Central memory CD4-positive, alpha-beta T cell (primary cell): ENCODE results near the gene CKAP2L.
"Not testable (repeated sequence)": the region's sequence is repeated elsewhere in the genome, so short reads cannot be mapped to it uniquely, and the experiment has no call there.

Experiments used
- DNase-seq: peaks from one replicate; pipeline ENCODE4 v3.0.0; 2022

CKAP2L gene

DNA sequence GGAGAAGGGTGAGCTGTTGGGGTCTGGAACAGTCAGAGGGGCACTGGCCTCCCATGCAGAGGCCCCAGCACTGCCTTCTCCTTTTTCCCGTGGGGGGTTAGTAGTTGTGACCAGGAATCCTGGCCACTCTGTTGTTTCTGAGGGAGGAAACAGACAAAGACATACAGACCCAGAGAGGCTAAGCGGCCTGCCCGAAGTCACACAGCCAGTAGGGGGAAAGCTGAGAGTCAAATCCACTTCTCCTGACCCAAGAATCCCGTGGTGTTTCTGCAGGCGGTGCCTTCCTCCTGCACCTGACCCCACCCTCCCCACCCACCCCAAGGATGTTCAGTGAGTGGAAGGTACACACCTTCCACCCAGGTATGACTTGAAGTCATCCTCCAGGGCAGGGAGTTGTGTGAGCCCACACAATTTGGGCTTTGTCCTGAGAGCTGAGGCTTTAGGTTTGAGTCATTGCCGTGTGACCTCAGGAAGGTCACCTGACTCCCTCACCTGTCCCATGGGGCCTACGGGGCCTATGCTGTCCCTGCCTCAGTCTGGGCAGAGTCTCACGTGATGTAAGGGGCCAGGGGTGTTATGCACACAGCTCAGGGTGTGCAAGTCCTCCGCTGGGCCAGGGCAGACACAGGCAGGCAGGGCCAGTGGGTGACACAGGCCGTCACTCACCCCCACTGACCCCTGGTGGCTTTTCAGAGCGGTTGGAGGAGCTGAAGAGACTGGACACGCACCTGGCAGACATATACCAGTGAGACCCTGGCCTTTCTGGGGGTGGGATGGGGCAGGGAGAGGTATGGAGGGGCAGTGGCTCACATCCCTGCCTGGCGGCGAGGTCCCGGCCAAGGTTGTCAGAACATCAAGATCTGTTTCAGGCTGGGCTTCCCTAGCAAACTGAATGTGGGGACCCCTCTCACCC, 38.6 kb downstream of the CKAP2L start:
- DNase-seq = no peak

- DNase-seq = no peak
Measured at GRCh38 chr2:112724591-112725525, 39.6 kb downstream of the CKAP2L start.

- no peak for DNase-seq
Measured at GRCh38 chr2:112723995-112724394, 40.4 kb downstream of the CKAP2L start.

DNA sequence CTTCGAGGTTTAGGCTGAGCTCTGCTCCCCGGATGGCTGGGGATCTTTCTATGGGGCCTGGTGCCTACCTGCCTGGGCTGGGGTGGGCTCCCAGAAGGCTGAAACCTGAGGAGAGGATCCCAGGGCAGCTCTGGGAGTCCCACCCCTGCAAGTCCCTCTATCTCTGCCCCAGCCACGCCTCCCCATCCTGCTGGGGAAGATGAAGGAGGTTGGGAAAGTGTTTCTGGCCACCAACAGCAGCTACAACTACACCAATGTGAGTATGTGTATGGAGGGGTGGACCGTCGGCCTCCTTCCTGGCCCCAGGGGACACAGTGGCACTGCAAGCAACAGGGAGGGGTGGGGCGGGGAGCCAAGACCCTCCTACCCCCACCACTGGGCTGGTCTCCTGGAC, 40.9 kb downstream of the CKAP2L start:
- DNase-seq = no peak

DNA sequence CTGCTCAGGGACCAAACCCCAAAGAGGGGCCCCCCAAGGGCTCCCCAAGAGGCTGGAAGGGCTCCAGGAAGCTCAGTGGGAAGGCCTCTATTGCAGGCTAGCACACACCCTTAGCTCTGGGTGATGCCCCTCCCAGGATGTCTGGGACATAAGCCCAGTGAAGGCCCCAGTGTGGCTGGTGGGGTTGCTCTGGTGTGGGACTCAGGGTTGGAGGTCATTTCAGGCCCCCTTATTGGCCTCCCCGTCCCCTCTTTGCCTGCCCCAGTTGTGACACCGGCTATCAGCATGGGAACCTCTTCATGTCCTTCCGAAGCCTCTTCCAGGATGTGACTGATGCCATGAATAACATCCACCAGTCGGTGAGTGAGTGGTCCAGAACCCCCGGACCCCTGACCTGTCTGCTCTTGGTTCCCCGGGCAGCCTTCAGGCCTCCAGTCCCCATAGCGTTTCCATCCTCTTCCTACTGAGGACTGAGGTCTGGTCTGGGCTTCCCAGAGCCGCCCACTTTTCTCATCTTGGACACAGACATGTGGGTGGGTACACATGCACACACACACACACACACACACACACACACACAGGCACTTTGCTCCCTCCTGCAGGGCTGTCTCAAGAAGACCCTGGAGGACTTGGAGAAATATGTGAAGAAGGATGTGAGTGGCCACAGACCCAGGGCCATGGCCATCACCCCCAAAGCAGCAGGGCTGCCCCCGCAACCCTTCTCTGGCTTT, 41.4 kb downstream of the CKAP2L start:
- no peak for DNase-seq

DNA sequence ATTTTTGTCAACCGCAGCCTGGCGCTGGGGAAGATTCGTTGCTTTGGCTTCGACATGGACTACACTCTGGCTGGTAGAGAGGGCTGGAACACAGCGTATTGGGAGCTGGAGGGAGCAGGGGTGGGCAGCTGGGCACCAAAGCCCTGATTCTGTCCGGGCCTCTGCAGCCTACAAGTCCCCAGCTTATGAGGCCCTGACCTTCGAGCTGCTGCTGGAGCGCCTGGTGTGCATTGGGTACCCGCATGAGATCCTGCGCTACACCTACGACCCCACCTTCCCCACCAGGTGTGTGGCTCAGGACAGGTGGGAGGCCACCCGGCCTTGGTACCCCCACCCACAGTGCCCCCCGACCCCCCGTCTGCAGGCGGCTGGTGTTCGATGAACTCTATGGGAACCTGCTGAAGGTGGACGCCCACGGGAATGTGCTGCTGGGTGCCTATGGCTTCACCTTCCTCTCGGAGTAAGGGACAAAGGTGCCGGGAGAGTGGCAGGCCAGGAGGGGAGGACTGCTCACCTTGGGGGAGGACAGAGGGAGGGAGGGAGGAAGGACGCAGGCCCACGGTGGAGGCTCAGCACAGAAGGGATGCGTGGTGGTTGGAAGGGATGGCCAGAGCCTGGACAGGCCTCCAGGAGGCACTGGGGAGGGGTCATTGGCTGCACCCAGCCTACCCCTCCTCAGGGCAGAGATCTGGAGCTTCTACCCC, 42.4 kb downstream of the CKAP2L start:
- DNase-seq = no peak

DNA sequence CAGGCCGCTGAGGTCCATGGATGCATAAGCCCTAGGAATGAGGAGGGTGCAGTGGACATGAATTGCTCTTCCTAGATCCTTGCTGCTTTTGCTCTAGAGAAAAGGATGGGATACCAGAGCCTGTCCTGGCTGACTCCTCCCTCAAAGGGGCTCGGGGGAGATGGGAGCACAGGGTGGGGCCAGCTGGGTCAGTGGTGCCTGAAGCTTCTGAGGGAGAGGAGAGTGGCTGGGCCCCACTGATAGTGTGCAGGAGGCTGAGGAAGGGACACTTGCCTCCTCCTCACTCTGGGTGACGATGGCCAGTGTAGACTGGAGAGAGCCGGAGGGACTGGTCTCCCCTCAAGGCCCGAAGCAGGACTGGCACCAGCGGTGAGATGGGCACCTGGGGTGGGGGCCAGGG, 43.6 kb downstream of the CKAP2L start, which contains the start of gene NT5DC4:
Gene NT5DC4, plus strand, starts transcription at position 236 of the 400 bp plus-strand sequence. Its CDS starts 60 bp downstream, at position 296.
- no peak for DNase-seq

DNA sequence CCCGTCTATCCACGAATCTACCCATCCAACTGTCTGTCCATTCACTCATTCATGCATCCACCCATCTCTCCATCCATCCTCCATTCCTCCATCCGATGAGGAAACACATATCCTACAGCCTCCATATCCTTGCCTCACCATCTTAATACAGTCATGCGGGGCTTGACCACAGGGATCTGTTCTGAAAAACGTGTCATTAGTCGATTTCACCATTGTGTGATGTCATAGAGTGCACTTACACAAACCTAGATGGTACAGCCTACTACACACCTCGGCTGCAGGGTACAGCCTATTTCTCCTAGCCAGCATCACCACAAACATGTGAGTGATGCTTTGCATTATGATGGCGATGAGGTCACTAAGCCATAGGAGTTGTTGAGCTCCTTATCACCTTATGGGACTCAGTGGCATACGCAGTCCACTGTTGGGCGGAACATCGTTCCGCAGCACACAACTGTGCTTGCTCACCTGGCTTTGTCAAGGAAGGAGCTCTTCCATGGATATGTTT, 45.5 kb downstream of the CKAP2L start:
- no peak for DNase-seq

- not testable (repeated sequence) for DNase-seq
Measured at GRCh38 chr2:112716826-112717352, 47.5 kb downstream of the CKAP2L start.

DNA sequence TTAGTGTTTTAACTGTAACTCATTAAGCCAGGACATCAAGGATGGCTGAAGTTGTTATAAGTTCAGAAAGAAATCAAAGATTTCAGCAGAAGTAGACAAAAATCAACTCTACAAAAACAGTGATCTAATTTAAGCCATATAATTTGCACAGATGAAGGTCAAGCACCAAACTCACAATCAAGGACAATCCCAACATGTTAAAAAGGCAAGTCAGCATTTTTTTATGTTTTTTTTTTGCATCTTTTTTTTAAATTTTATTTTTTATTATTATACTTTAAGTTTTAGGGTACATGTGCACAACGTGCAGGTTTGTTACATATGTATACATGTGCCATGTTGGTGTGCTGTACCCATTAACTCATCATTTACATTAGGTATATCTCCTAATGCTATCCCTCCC, 48.3 kb downstream of the CKAP2L start:
- not testable (repeated sequence) for DNase-seq

GRCh38 chr2:112714836-112715631, 49.4 kb downstream of the CKAP2L start:
- no peak for DNase-seq

DNA sequence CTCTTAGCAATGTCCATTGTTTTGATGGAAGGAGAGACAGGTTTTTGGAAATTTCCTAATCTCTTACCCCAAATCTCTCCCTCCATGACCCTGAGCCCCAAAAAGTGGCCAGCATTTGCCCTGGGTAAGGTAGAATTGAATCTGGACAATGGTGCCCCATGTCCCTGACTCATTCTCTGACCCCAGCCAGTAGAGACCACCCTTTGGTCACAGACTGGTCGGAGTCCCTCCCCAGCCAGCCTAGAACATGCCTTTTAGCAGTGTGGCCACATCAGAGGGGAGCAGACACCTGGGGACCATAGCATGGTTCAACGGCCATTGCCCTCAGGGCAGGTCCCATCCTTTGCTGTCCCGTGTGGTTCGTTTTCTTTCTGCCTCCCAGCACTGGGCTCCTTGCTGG, 50.1 kb downstream of the CKAP2L start:
- DNase-seq = no peak

- DNase-seq = no peak
Measured at GRCh38 chr2:112713926-112714325, 50.5 kb downstream of the CKAP2L start.

DNA sequence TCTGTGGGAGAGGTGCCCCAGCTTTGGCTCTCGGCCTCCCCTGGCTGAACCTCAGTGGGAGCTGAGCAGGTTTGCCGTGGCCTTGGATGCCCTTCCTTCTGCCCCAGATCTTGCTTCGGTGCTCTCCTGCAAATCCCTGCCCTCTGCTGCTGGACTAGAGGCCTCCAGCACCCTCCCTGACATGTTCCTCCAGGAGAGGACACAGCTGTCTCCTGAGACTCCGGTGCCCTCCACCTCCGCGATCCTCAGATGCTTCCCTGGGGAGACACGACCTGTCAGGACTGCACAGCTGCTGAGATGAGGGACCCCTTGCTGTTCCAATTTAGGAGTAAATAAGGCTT, 50.9 kb downstream of the CKAP2L start:
- no peak for DNase-seq

- no peak for DNase-seq
Measured at GRCh38 chr2:112712903-112713584, 51.4 kb downstream of the CKAP2L start.

- no peak for DNase-seq
Measured at GRCh38 chr2:112712465-112712864, 51.9 kb downstream of the CKAP2L start.

- no peak for DNase-seq
Measured at GRCh38 chr2:112710956-112711750, 53.3 kb downstream of the CKAP2L start.

DNA sequence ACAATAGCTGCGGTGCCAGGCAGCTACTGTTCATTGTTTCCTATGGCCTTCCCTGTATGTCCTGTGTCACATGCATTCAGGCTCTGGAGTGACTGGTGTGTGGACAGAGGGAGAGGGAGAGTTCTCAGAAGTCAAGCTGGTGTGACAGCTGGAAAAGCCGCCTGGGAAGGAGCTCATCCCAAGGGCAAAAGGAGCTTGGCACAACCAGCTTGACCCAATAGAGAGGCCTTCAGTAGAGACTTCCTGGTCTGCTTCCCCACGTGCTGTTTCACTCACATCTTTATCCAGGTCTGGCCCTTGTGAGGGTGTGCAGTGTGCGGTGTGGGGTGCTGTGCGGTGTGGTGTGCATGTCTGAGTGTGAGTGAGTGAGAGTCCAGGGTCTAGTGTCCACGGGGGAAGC, 54.7 kb downstream of the CKAP2L start:
- no peak for DNase-seq

- DNase-seq = no peak
Measured at GRCh38 chr2:112708968-112709367, 55.4 kb downstream of the CKAP2L start.
